ENCODE results near the gene SBNO2.

The SBNO2 gene

GRCh38 chr19:1102407-1103131 is 71.5 kb downstream of the SBNO2 start:
- no peaks in the 10 kb centered on the region for H3K27me3 ChIP-seq (replicated peaks in 2 of 5; ENCODE audit: control insufficient read depth in 4 of 5, insufficient read depth in 5 of 5, low read length in 4 of 5)
- peaks cover 4 to 60% (median 51%) of the 10 kb centered on the region in 4 experiments for H3K4me1 ChIP-seq (ENCODE audit: control extremely low read depth in 1 of 4, control insufficient read depth in 4 of 4, insufficient read depth in 4 of 4, low read length in 3 of 4)
- ChIA-PET CTCF (interaction anchor here (0.8 to 1.4 kb wide), 3 partner anchors 16 to 39 kb away, joined by 3 to 4 read pairs (median 3); no protein-coding TSS in a partner anchor), POLR2A (interaction anchor here (0.5 to 1.8 kb wide), 2 partner anchors 15 to 1317 kb away, joined by 3 to 4 read pairs; no protein-coding TSS in a partner anchor)
- no peak overlapping the region for H3K4me3 ChIP-seq (ENCODE audit: control insufficient read depth in 1 of 7, extremely low read depth in 1 of 7, insufficient read depth in 4 of 7, low read depth in 2 of 7, low read length in 6 of 7)
- DNase-seq = peak in 2 of 3 donors; percentile 40 to 42
- H3K27ac ChIP-seq (ENCODE audit: insufficient read depth in 1 of 2, low read depth in 1 of 2, low read length in 2 of 2, poor library complexity in 1 of 2, severe bottlenecking in 2 of 2) = no peak overlapping the region
- H3K36me3 ChIP-seq (ENCODE audit: control insufficient read depth in 4 of 4, insufficient read depth in 4 of 4, low read length in 3 of 4) = peaks cover 0 to 22% (median 11%) of the 10 kb centered on the region in 4 experiments
- H3K9me3 ChIP-seq (ENCODE audit: control extremely low read depth in 1 of 5, control insufficient read depth in 4 of 5, insufficient read depth in 2 of 5, low read depth in 1 of 5, low read length in 4 of 5) = no peaks in the 10 kb centered on the region
- 82% methylated on average over 9 of the region's 17 CpGs for WGBS (ENCODE audit: insufficient coverage)

GRCh38 chr19:1101337-1101698 is 72.8 kb downstream of the SBNO2 start:
- Histone ChIP-seq H3K9me3 (ENCODE audit: control extremely low read depth in 1 of 5, control insufficient read depth in 4 of 5, insufficient read depth in 2 of 5, low read depth in 1 of 5, low read length in 4 of 5) (no peaks in the 10 kb centered on the region), H3K36me3 (ENCODE audit: control insufficient read depth in 4 of 4, insufficient read depth in 4 of 4, low read length in 3 of 4) (peaks cover 0 to 9% (median 3%) of the 10 kb centered on the region in 4 experiments), H3K27me3 (replicated peaks in 2 of 5; ENCODE audit: control insufficient read depth in 4 of 5, insufficient read depth in 5 of 5, low read length in 4 of 5) (no peaks in the 10 kb centered on the region), H3K4me3 (ENCODE audit: control insufficient read depth in 1 of 7, extremely low read depth in 1 of 7, insufficient read depth in 4 of 7, low read depth in 2 of 7, low read length in 6 of 7) (peak overlapping the region in 4 of 7 experiments; percentile 39 to 62 (median 50)), H3K4me1 (ENCODE audit: control extremely low read depth in 1 of 4, control insufficient read depth in 4 of 4, insufficient read depth in 4 of 4, low read length in 3 of 4) (peaks cover 4 to 53% (median 50%) of the 10 kb centered on the region in 4 experiments), H3K27ac (ENCODE audit: insufficient read depth in 1 of 2, low read depth in 1 of 2, low read length in 2 of 2, poor library complexity in 1 of 2, severe bottlenecking in 2 of 2) (peak overlapping the region; percentile 33 to 59)
- 0% methylated on average over 9 of the region's 9 CpGs for WGBS (ENCODE audit: insufficient coverage)
- DNase-seq = peak; percentile 70 to 88 (median 81)
- ChIA-PET POLR2A (interaction anchor here (1.2 to 1.8 kb wide), 2 partner anchors 13 to 75 kb away, joined by 4 to 5 read pairs; partner anchors contain the start of gene CNN2), CTCF (interaction anchor here (0.9 to 1.6 kb wide), 6 partner anchors 10 to 100 kb away, joined by 3 to 5 read pairs (median 3); no protein-coding TSS in a partner anchor)

GRCh38 chr19:1098177-1099051 is 75.7 kb downstream of the SBNO2 start:
- H3K27me3 ChIP-seq (replicated peaks in 2 of 5; ENCODE audit: control insufficient read depth in 4 of 5, insufficient read depth in 5 of 5, low read length in 4 of 5) = no peaks in the 10 kb centered on the region
- no peak overlapping the region for H3K27ac ChIP-seq (ENCODE audit: insufficient read depth in 1 of 2, low read depth in 1 of 2, low read length in 2 of 2, poor library complexity in 1 of 2, severe bottlenecking in 2 of 2)
- H3K4me1 ChIP-seq (ENCODE audit: control extremely low read depth in 1 of 4, control insufficient read depth in 4 of 4, insufficient read depth in 4 of 4, low read length in 3 of 4) = peaks cover 4 to 58% (median 55%) of the 10 kb centered on the region in 4 experiments
- no peak for DNase-seq
- WGBS (ENCODE audit: insufficient coverage) = 93% methylated on average over 10 of the region's 15 CpGs
- POLR2A ChIA-PET = no interaction called here
- peaks cover 0 to 7% (median 4%) of the 10 kb centered on the region in 4 experiments for H3K36me3 ChIP-seq (ENCODE audit: control insufficient read depth in 4 of 4, insufficient read depth in 4 of 4, low read length in 3 of 4)
- no peak overlapping the region for H3K4me3 ChIP-seq (ENCODE audit: control insufficient read depth in 1 of 7, extremely low read depth in 1 of 7, insufficient read depth in 4 of 7, low read depth in 2 of 7, low read length in 6 of 7)
- no peaks in the 10 kb centered on the region for H3K9me3 ChIP-seq (ENCODE audit: control extremely low read depth in 1 of 5, control insufficient read depth in 4 of 5, insufficient read depth in 2 of 5, low read depth in 1 of 5, low read length in 4 of 5)
- CTCF ChIA-PET = interaction anchor here (0.8 kb wide), 1 partner anchor 14 kb away, joined by 3 read pairs; no protein-coding TSS in a partner anchor

- ChIA-PET POLR2A (no interaction called here), CTCF (interaction anchor here (0.8 kb wide), 1 partner anchor 13 kb away, joined by 3 read pairs; no protein-coding TSS in a partner anchor)
- no peak for DNase-seq
- no peaks in the 10 kb centered on the region for H3K9me3 ChIP-seq (ENCODE audit: control extremely low read depth in 1 of 5, control insufficient read depth in 4 of 5, insufficient read depth in 2 of 5, low read depth in 1 of 5, low read length in 4 of 5)
- peaks cover 4 to 53% (median 50%) of the 10 kb centered on the region in 4 experiments for H3K4me1 ChIP-seq (ENCODE audit: control extremely low read depth in 1 of 4, control insufficient read depth in 4 of 4, insufficient read depth in 4 of 4, low read length in 3 of 4)
- H3K27me3 ChIP-seq (replicated peaks in 2 of 5; ENCODE audit: control insufficient read depth in 4 of 5, insufficient read depth in 5 of 5, low read length in 4 of 5) = no peaks in the 10 kb centered on the region
- H3K36me3 ChIP-seq (ENCODE audit: control insufficient read depth in 4 of 4, insufficient read depth in 4 of 4, low read length in 3 of 4) = peaks cover 0 to 11% (median 6%) of the 10 kb centered on the region in 4 experiments
- no peak overlapping the region for H3K4me3 ChIP-seq (ENCODE audit: control insufficient read depth in 1 of 7, extremely low read depth in 1 of 7, insufficient read depth in 4 of 7, low read depth in 2 of 7, low read length in 6 of 7)
- WGBS (ENCODE audit: insufficient coverage) = 100% methylated on average over 7 of the region's 7 CpGs
- H3K27ac ChIP-seq (ENCODE audit: insufficient read depth in 1 of 2, low read depth in 1 of 2, low read length in 2 of 2, poor library complexity in 1 of 2, severe bottlenecking in 2 of 2) = no peak overlapping the region
Observed at GRCh38 chr19:1097810-1098176, 76.3 kb downstream of the SBNO2 start.

GRCh38 chr19:1094978-1095701 is 78.9 kb downstream of the SBNO2 start, which contains the start of gene POLR2E:
Gene POLR2E (minus strand): TSS chr19:1095375. CDS start chr19:1095315, 60 bp downstream.
- H3K27ac ChIP-seq (ENCODE audit: insufficient read depth in 1 of 2, low read depth in 1 of 2, low read length in 2 of 2, poor library complexity in 1 of 2, severe bottlenecking in 2 of 2) = peak within 1 kb of the TSS; percentile 40 to 86
- POLR2A ChIA-PET = interaction anchor here (1.2 kb wide), 1 partner anchor 158 kb away, joined by 3 read pairs; no protein-coding TSS in a partner anchor
- H3K27me3 ChIP-seq (replicated peaks in 2 of 5; ENCODE audit: control insufficient read depth in 4 of 5, insufficient read depth in 5 of 5, low read length in 4 of 5) = no peaks in the 10 kb centered on the region
- H3K36me3 ChIP-seq (ENCODE audit: control insufficient read depth in 4 of 4, insufficient read depth in 4 of 4, low read length in 3 of 4) = peaks cover 3 to 28% (median 20%) of the 10 kb centered on the region in 4 experiments
- WGBS (ENCODE audit: insufficient coverage) = 0% methylated on average over 62 of the region's 81 CpGs
- peak within 1 kb of the TSS; percentile 67 to 93 (median 84) for H3K4me3 ChIP-seq (ENCODE audit: control insufficient read depth in 1 of 7, extremely low read depth in 1 of 7, insufficient read depth in 4 of 7, low read depth in 2 of 7, low read length in 6 of 7)
- peak; percentile 96 to 99 (median 98) for DNase-seq
- CTCF ChIA-PET = interaction anchor here (1.7 kb wide), 1 partner anchor 9 kb away, joined by 4 read pairs; no protein-coding TSS in a partner anchor
- peaks cover 0 to 36% (median 29%) of the 10 kb centered on the region in 4 experiments for H3K4me1 ChIP-seq (ENCODE audit: control extremely low read depth in 1 of 4, control insufficient read depth in 4 of 4, insufficient read depth in 4 of 4, low read length in 3 of 4)
- H3K9me3 ChIP-seq (ENCODE audit: control extremely low read depth in 1 of 5, control insufficient read depth in 4 of 5, insufficient read depth in 2 of 5, low read depth in 1 of 5, low read length in 4 of 5) = no peaks in the 10 kb centered on the region

GRCh38 chr19:1094655-1094977 is 79.5 kb downstream of the SBNO2 start:
- no peak for DNase-seq
- H3K27me3 ChIP-seq (replicated peaks in 2 of 5; ENCODE audit: control insufficient read depth in 4 of 5, insufficient read depth in 5 of 5, low read length in 4 of 5) = no peaks in the 10 kb centered on the region
- ChIA-PET CTCF (interaction anchor here (1.3 kb wide), 1 partner anchor 14 kb away, joined by 4 read pairs; no protein-coding TSS in a partner anchor), POLR2A (interaction anchor here (1.2 kb wide), 1 partner anchor 159 kb away, joined by 3 read pairs; no protein-coding TSS in a partner anchor)
- peak overlapping the region; percentile 67 to 93 (median 84) for H3K4me3 ChIP-seq (ENCODE audit: control insufficient read depth in 1 of 7, extremely low read depth in 1 of 7, insufficient read depth in 4 of 7, low read depth in 2 of 7, low read length in 6 of 7)
- peaks cover 3 to 30% (median 20%) of the 10 kb centered on the region in 4 experiments for H3K36me3 ChIP-seq (ENCODE audit: control insufficient read depth in 4 of 4, insufficient read depth in 4 of 4, low read length in 3 of 4)
- H3K27ac ChIP-seq (ENCODE audit: insufficient read depth in 1 of 2, low read depth in 1 of 2, low read length in 2 of 2, poor library complexity in 1 of 2, severe bottlenecking in 2 of 2) = peak overlapping the region; percentile 40 to 86
- H3K9me3 ChIP-seq (ENCODE audit: control extremely low read depth in 1 of 5, control insufficient read depth in 4 of 5, insufficient read depth in 2 of 5, low read depth in 1 of 5, low read length in 4 of 5) = no peaks in the 10 kb centered on the region
- peaks cover 0 to 35% (median 29%) of the 10 kb centered on the region in 4 experiments for H3K4me1 ChIP-seq (ENCODE audit: control extremely low read depth in 1 of 4, control insufficient read depth in 4 of 4, insufficient read depth in 4 of 4, low read length in 3 of 4)
- 0% methylated on average over 18 of the region's 19 CpGs for WGBS (ENCODE audit: insufficient coverage)
